Measurements from ENCODE around the gene BCR. TPM values are rescaled to one million over a fixed set of nuclear protein-coding genes. Genes with fewer than 3 reads are reported as not detected.

Gene BCR
- polyA plus RNA-seq, 1 donor from 2014 or later: 57.5 TPM

- Histone ChIP-seq H3K4me3 (ENCODE audit: low read length) (no peak overlapping the region), H3K79me2 (replicated peaks; ENCODE audit: insufficient read depth, low read length) (peaks cover 60% of the 10 kb centered on the region), H3K4me2 (ENCODE audit: low read length) (no peak overlapping the region), H3F3A (ENCODE audit: insufficient read depth, low read length, poor library complexity, severe bottlenecking) (no peaks in the 10 kb centered on the region), H3K9ac (ENCODE audit: low read length) (no peak overlapping the region), H3K9me3 (ENCODE audit: low read length) (no peaks in the 10 kb centered on the region), H3K27ac (ENCODE audit: low read length) (no peak overlapping the region), H2AFZ (ENCODE audit: low read depth, low read length) (no peak overlapping the region), H3K36me3 (ENCODE audit: insufficient read depth, low read length) (no peaks in the 10 kb centered on the region), H3K9me2 (ENCODE audit: insufficient read depth, low read length) (no peaks in the 10 kb centered on the region), H4K20me1 (ENCODE audit: insufficient read depth) (no peaks in the 10 kb centered on the region), H3K27me3 (ENCODE audit: insufficient read depth, low read depth, low read length) (no peaks in the 10 kb centered on the region)
- TF ChIP-seq SMC3 (conservative IDR thresholded peaks at IDR 0.05; ENCODE audit: poor library complexity) (no peak), POLR2AphosphoS5 (IDR thresholded peaks at IDR 0.05) (no peak), EZH2 (IDR thresholded peaks at IDR 0.05; ENCODE audit: borderline replicate concordance, insufficient read depth, low read length, poor library complexity, severe bottlenecking) (no peak), RAD21 (conservative IDR thresholded peaks at IDR 0.05) (no peak), EP300 (conservative IDR thresholded peaks at IDR 0.05; ENCODE audit: poor library complexity, severe bottlenecking) (no peak), REST (IDR thresholded peaks at IDR 0.05; ENCODE audit: borderline replicate concordance) (no peak), CTCF (IDR thresholded peaks at IDR 0.05; ENCODE audit: poor library complexity, severe bottlenecking) (no peak), MXI1 (conservative IDR thresholded peaks at IDR 0.05; ENCODE audit: poor library complexity, severe bottlenecking) (no peak)
Measured at GRCh38 chr22:23243859-23244689, 63.8 kb downstream of the BCR start.

- no peaks in the 10 kb centered on the region for H3K9me3 ChIP-seq (ENCODE audit: low read length)
- no peak overlapping the region for H3K4me2 ChIP-seq (ENCODE audit: low read length)
- H3K9me2 ChIP-seq (ENCODE audit: insufficient read depth, low read length): no peaks in the 10 kb centered on the region
- TF ChIP-seq RAD21 (conservative IDR thresholded peaks at IDR 0.05): no peak
- no peak for TF ChIP-seq EP300 (conservative IDR thresholded peaks at IDR 0.05; ENCODE audit: poor library complexity, severe bottlenecking)
- no peak for TF ChIP-seq POLR2AphosphoS5 (IDR thresholded peaks at IDR 0.05)
- TF ChIP-seq CTCF (IDR thresholded peaks at IDR 0.05; ENCODE audit: poor library complexity, severe bottlenecking): no peak
- TF ChIP-seq REST (IDR thresholded peaks at IDR 0.05; ENCODE audit: borderline replicate concordance): no peak
- TF ChIP-seq MXI1 (conservative IDR thresholded peaks at IDR 0.05; ENCODE audit: poor library complexity, severe bottlenecking): no peak
- no peak for TF ChIP-seq TAF1 (IDR thresholded peaks at IDR 0.05; ENCODE audit: low read depth)
- no peaks in the 10 kb centered on the region for H3F3A ChIP-seq (ENCODE audit: insufficient read depth, low read length, poor library complexity, severe bottlenecking)
- no peak overlapping the region for H3K4me3 ChIP-seq (ENCODE audit: low read length)
- no peak overlapping the region for H3K9ac ChIP-seq (ENCODE audit: low read length)
- no peaks in the 10 kb centered on the region for H3K27me3 ChIP-seq (ENCODE audit: insufficient read depth, low read depth, low read length)
- H3K36me3 ChIP-seq (ENCODE audit: insufficient read depth, low read length): no peaks in the 10 kb centered on the region
- no peaks in the 10 kb centered on the region for H4K20me1 ChIP-seq (ENCODE audit: insufficient read depth)
- peaks cover 54% of the 10 kb centered on the region for H3K79me2 ChIP-seq (replicated peaks; ENCODE audit: insufficient read depth, low read length)
- no peak overlapping the region for H3K27ac ChIP-seq (ENCODE audit: low read length)
- no peak overlapping the region for H2AFZ ChIP-seq (ENCODE audit: low read depth, low read length)
Measured at GRCh38 chr22:23244690-23245044, 64.4 kb downstream of the BCR start.
